ENCODE measurements around the gene NMNAT2.
A peak's percentile ranks its signal among the peaks of the same experiment; 100 is the strongest.
"Not testable (repeated sequence)": the region's sequence is repeated elsewhere in the genome, so short reads cannot be mapped to it uniquely, and the experiment has no call there.

Gene NMNAT2

GRCh38 chr1:183251101-183251958, 166.8 kb downstream of the NMNAT2 start:
- DNase-seq, result no peak

GRCh38 chr1:183249941-183250452, 168.2 kb downstream of the NMNAT2 start:
- DNase-seq, result no peak

- no peak for DNase-seq
These were observed 169.0 kb downstream of the NMNAT2 start for GRCh38 chr1:183248989-183249691.

GRCh38 chr1:183247931-183248330, 170.2 kb downstream of the NMNAT2 start:
- DNase-seq, result no peak

- no peak for DNase-seq
These were observed 170.7 kb downstream of the NMNAT2 start for GRCh38 chr1:183247484-183247883.

GRCh38 chr1:183247066-183247465, 171.1 kb downstream of the NMNAT2 start:
- DNase-seq, result no peak

- no peak for DNase-seq
These were observed 171.7 kb downstream of the NMNAT2 start for GRCh38 chr1:183246436-183246835.

- DNase-seq, result no peak
These were observed 172.8 kb downstream of the NMNAT2 start for GRCh38 chr1:183245357-183245756.

GRCh38 chr1:183244466-183244865, 173.7 kb downstream of the NMNAT2 start:
- no peak for DNase-seq

- DNase-seq, result no peak
These were observed 174.8 kb downstream of the NMNAT2 start for GRCh38 chr1:183243161-183244050.

GRCh38 chr1:183242556-183242955, 175.6 kb downstream of the NMNAT2 start:
- no peak for DNase-seq

- no peak for DNase-seq
These were observed 176.7 kb downstream of the NMNAT2 start for GRCh38 chr1:183241471-183241870.

GRCh38 chr1:183240853-183241252, 177.3 kb downstream of the NMNAT2 start:
- DNase-seq, result not testable (repeated sequence)

- DNase-seq, result no peak
These were observed 177.7 kb downstream of the NMNAT2 start for GRCh38 chr1:183240526-183240825.

- DNase-seq, result no peak
These were observed 178.2 kb downstream of the NMNAT2 start for GRCh38 chr1:183239793-183240525.

- no peak for DNase-seq
These were observed 178.9 kb downstream of the NMNAT2 start for GRCh38 chr1:183239220-183239742.

GRCh38 chr1:183238071-183238470, 180.1 kb downstream of the NMNAT2 start:
- DNase-seq, result peak; percentile 30

GRCh38 chr1:183237046-183237445, 181.1 kb downstream of the NMNAT2 start:
- no peak for DNase-seq

GRCh38 chr1:183236158-183236725, 181.9 kb downstream of the NMNAT2 start:
- DNase-seq, result no peak

- DNase-seq, result no peak
These were observed 182.7 kb downstream of the NMNAT2 start for GRCh38 chr1:183235503-183235902.

GRCh38 chr1:183234660-183235476, 183.3 kb downstream of the NMNAT2 start:
- DNase-seq, result peak; percentile 86

Data from kidney glomerular epithelial cell (primary cell).